Natural killer cell (primary cell): ENCODE results near the gene ADI1. TPM values are rescaled to one million over a fixed set of nuclear protein-coding genes. Genes with fewer than 3 reads are reported as not detected.
A peak's percentile ranks its signal among the peaks of the same experiment; 100 is the strongest.

Source experiments
- ATAC-seq, 3 donors: fragments of 150-1000 bp in 2 of 3; fragments of 200-7000 bp in 1 of 3; cut with Tn5 transposase; 1 replicate in 1 of 3; 2 replicates in 2 of 3; pipeline ENCODE4 v1.10.0; 2021; ENCODE audit warnings: mild to moderate bottlenecking in 2 of 3, moderate library complexity in 2 of 3
- DNase-seq, 2 donors: peaks; one replicate each; pipeline versions ENCODE4 v3.0.0 to v3.0.0-alpha.2; 2013 to 2021; ENCODE audit warnings: mixed read lengths in 1 of 2
- H3K27ac ChIP-seq: one replicate; pipeline ENCODE4 v1.5.1; 2013; ENCODE audit warnings: mild to moderate bottlenecking, low read length
- H3K27me3 ChIP-seq: one replicate; pipeline ENCODE4 v1.6.1; 2013; ENCODE audit warnings: low read length; ENCODE audit not compliant: control insufficient read depth, insufficient read depth
- H3K36me3 ChIP-seq: one replicate; pipeline ENCODE4 v1.6.1; 2013; ENCODE audit warnings: low read length; ENCODE audit not compliant: control insufficient read depth, insufficient read depth
- H3K4me1 ChIP-seq: one replicate; pipeline ENCODE4 v1.6.1; 2013; ENCODE audit warnings: low read length; ENCODE audit not compliant: control insufficient read depth, insufficient read depth
- H3K4me3 ChIP-seq: one replicate; pipeline ENCODE4 v1.5.1; 2013; ENCODE audit warnings: low read length
- H3K9me3 ChIP-seq: one replicate; pipeline ENCODE4 v1.6.1; 2013; ENCODE audit warnings: low read length; ENCODE audit not compliant: control insufficient read depth, insufficient read depth
- H3K27ac Mint-ChIP-seq, 2 donors: one replicate each; pipeline ENCODE4 v1.8.0; 2022; ENCODE audit warnings: mild to moderate bottlenecking in 2 of 2, mixed read lengths in 2 of 2, moderate library complexity in 1 of 2
- H3K27me3 Mint-ChIP-seq, 2 donors: one replicate each; pipeline ENCODE4 v1.8.0; 2022; ENCODE audit warnings: low read depth in 2 of 2, mixed read lengths in 2 of 2
- H3K36me3 Mint-ChIP-seq: one replicate; pipeline ENCODE4 v1.8.0; 2022; ENCODE audit warnings: mixed read lengths
- H3K4me1 Mint-ChIP-seq, 2 donors: one replicate each; pipeline ENCODE4 v1.8.0; 2022; ENCODE audit warnings: mixed read lengths in 2 of 2
- H3K4me3 Mint-ChIP-seq: one replicate; pipeline ENCODE4 v1.8.0; 2022; ENCODE audit warnings: mild to moderate bottlenecking, moderate library complexity, mixed read lengths
- H3K9me3 Mint-ChIP-seq, 2 donors: one replicate each; pipeline ENCODE4 v1.8.0; 2022; ENCODE audit warnings: mixed read lengths in 2 of 2
- CTCF ChIP-seq: fragments of 200-600 bp; IDR thresholded peaks from one replicate; pipeline ENCODE4 v1.8.0; 2022; ENCODE audit warnings: antibody characterized with exemption
- WGBS: methylation state at CpG from one replicate; pipeline ENCODE4 v1.1.7; 2013; ENCODE audit warnings: missing lambda C conversion rate; ENCODE audit not compliant: insufficient coverage; 5-methylcytosine and 5-hydroxymethylcytosine counted together
- intact Hi-C: fragments of 100-400 bp; cut with micrococcal nuclease; formaldehyde crosslinking; loops from one replicate; pipeline ENCODE4 v1.14.2; 2022
- total RNA-seq, 4 donors: library from RNA; stranded (reverse); fragments of 120-200 nt in 1 of 4; gene quantifications; one replicate each; pipeline versions ENCODE4 v1.2.3 to v1.2.4, GENCODE V29; 2013 to 2022

Gene ADI1
- 10 to 100 TPM; 15.9 to 23.0 (median 17.4) TPM for total RNA-seq
- total RNA-seq (2013): 28.6 TPM

DNA sequence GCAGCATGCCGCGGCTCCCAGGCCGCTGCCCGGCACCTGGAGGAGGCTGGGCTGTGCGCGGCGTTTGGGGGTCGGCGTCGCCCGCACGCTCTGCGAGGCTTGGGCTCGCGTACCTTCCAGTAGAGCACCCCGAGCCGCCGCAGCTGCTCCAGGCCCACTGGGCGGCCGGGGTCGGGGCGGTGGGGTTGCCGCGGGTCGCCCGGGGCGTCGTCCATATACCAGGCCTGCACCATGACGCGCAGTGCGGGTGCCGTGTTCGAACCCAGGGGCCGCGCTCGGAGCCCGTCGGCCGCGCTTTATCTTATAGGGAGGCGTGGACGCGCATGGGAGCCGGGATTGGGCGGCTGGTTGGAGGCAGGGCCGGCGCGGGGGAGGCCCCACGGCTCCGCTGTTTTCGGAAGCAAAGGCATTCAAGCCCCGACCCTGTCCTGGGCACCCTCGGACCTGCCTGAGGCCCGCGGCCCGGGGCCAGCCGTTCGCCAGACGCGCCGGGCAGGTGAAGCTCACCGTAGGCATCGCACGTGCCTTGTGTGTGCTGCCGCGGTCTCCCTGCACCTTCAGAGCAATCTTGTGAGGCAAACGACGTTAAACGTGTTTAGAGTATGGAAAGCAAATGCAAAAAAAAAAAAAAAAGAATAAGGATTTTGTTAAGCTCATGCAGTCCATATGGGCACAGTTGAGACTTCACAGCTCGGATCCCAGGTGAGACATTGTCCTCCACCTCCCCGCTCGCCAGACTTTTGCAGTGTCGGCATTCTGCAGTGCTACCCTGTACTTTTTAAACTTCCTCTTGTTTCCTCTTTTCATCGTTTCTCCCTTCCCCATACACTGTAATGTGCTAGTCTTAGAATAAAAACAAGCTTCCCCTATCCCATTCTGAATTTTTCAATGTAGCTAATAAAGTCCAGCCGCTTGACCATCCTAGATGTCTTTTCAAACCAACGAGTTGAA, at the start of gene ADI1:
ADI1 (minus strand) TSS at position 277 of the 951 bp plus-strand sequence; CDS start at position 233, 44 bp downstream.
- Histone ChIP-seq H3K4me1 (peaks cover 13% of the 10 kb centered on the region), H3K36me3 (no peaks in the 10 kb centered on the region), H3K4me3 (peak within 1 kb of the TSS; percentile 79), H3K27me3 (no peaks in the 10 kb centered on the region), H3K27ac (peak within 1 kb of the TSS; percentile 82), H3K9me3 (no peaks in the 10 kb centered on the region)
- under 1% methylated on average over 76 of the region's 76 CpGs for WGBS
- peaks cover 25 to 33% of the 10 kb centered on the region in 2 donors for H3K4me1 Mint-ChIP-seq
- ATAC-seq (peak; percentile 56 to 75 (median 62)), DNase-seq (peak; percentile 66 to 86)
- no peaks in the 10 kb centered on the region for H3K27me3 Mint-ChIP-seq
- peak within 1 kb of the TSS; percentile 77 to 95 for H3K27ac Mint-ChIP-seq
- TF ChIP-seq CTCF: no peak
- H3K4me3 Mint-ChIP-seq: peak within 1 kb of the TSS; percentile 92
- H3K9me3 Mint-ChIP-seq: peaks cover 0 to 6% of the 10 kb centered on the region in 2 donors
- peaks cover 7% of the 10 kb centered on the region for H3K36me3 Mint-ChIP-seq
- intact Hi-C loops: loop anchor here (1.0 kb wide), 1 partner anchor 56 kb away; the partner anchor contains the start of gene RPS7

GRCh38 chr2:3566806-3567205, 47.5 kb upstream of the ADI1 start:
- Histone ChIP-seq H3K36me3 (no peaks in the 10 kb centered on the region), H3K4me1 (no peaks in the 10 kb centered on the region), H3K27me3 (no peaks in the 10 kb centered on the region), H3K27ac (no peak overlapping the region), H3K4me3 (no peak overlapping the region), H3K9me3 (no peaks in the 10 kb centered on the region)
- Mint-ChIP-seq H3K9me3 (no peaks in the 10 kb centered on the region), H3K4me3 (no peak overlapping the region), H3K4me1 (no peaks in the 10 kb centered on the region), H3K36me3 (no peaks in the 10 kb centered on the region), H3K27me3 (no peaks in the 10 kb centered on the region), H3K27ac (no peak overlapping the region)
- DNase-seq (no peak), ATAC-seq (no peak)
- intact Hi-C loops: no loop called here
- TF ChIP-seq CTCF: no peak
- 91% methylated on average over 9 of the region's 9 CpGs for WGBS

DNA sequence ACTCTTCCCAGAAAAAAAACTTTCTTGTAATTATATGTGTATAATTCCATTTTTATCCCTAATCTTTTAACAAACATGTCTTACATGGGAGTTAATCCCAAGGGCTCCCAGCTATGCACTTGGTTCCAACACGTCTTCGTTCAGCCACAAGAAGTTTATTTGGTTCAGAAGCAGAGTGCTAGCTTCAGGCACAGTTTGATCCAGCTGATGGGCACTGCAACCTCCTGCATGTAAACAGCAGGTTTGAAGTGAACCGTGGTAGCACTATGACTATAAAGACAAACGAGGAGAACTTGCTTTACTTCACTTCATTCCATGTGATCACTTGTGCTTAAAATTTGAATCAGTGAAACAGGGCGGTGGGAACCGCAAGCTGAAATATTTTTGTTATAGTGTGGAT, 45.8 kb upstream of the ADI1 start:
- H3K27ac ChIP-seq: no peak overlapping the region
- DNase-seq: no peak
- Mint-ChIP-seq H3K4me3 (no peak overlapping the region), H3K4me1 (no peaks in the 10 kb centered on the region), H3K9me3 (no peaks in the 10 kb centered on the region), H3K36me3 (no peaks in the 10 kb centered on the region), H3K27ac (no peak overlapping the region), H3K27me3 (no peaks in the 10 kb centered on the region)
- H3K4me1 ChIP-seq: no peaks in the 10 kb centered on the region
- TF ChIP-seq CTCF: no peak
- H3K36me3 ChIP-seq: no peaks in the 10 kb centered on the region
- intact Hi-C loops: no loop called here
- H3K9me3 ChIP-seq: no peaks in the 10 kb centered on the region
- H3K27me3 ChIP-seq: no peaks in the 10 kb centered on the region
- no peak overlapping the region for H3K4me3 ChIP-seq
- ATAC-seq: no peak
- 93% methylated on average over 4 of the region's 6 CpGs for WGBS
